Activated naive CD8-positive, alpha-beta T cell treated with anti-CD3 and anti-CD28 coated beads, Interleukin-2, amount 50 U/mL, for 16 hours (primary cell): ENCODE measurements around the gene FAM241B.
A peak's percentile ranks its signal among the peaks of the same experiment; 100 is the strongest.

Experiments
- DNase-seq: peaks from one replicate; pipeline ENCODE4 v3.0.0-alpha.2; 2020; ENCODE audit warnings: low read depth, low spot score

Gene FAM241B

DNA sequence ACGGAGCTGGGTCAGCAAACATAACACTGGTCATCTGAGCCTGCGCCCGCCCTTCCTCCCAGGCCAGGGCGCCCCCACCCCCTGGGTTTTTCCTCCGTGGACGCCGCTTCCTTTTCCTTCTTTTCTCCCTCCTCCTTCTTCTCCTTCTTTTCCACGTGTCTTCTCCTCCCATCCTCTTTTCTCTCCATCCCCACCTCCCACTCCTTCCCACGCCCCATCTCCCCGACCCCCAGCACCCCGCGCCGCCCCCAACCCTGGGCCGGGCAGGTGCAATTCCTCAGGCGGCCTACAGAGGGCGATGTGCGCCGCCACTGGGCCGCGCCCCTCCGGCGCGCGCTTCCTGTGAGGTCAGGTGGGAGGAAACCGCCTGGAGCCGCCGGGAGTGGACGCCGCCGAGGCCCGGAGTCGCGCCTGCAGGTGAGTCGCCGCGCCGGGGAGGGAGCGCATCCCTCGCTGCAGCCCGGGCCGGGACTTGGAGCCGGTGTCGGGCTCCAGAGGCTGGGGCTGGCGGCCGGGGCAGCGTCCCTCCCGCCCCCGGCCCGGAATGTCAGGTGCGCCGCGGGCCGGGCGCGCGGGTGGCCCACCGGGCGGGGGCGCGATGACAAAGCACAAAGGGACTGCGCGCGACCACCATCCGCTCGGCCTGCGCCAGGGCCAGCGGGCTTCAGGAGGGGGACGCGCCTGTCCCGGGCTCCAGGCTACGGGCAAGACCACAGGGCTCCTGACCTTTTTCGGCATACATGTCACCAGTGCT lies at the start of gene FAM241B:
TSS of gene FAM241B (plus strand) at position 351 of the 754 bp plus-strand sequence. CDS start 1,497 bp downstream, outside the sequence.
- peak; percentile 38 for DNase-seq

- DNase-seq: no peak
These were observed 49.6 kb upstream of the FAM241B start for GRCh38 chr10:69580435-69580834.

- DNase-seq: no peak
These were observed 46.9 kb upstream of the FAM241B start for GRCh38 chr10:69583106-69583505.

- no peak for DNase-seq
These were observed 45.4 kb upstream of the FAM241B start for GRCh38 chr10:69584624-69585023.

DNA sequence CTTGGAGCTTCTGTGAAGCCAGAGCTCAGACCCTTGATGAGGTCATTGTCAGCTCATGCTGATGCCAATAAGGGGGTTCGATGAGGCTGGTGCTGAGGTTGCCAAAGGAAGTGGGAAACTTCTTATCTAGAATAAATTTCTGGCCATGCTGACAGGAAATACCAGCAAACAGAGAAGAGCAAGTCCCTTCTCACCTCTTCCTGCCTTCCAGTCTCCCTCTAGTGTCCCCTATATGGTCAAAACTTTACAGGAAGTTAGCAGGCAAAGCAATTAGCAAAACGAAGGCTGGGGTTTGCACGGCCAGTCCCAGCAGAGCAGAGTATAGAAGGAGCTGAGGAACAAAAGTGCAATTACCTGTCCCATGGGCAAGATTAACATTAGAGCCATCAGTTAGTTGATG lies 41.7 kb upstream of the FAM241B start:
- DNase-seq: no peak

GRCh38 chr10:69600761-69601330 lies 29.2 kb upstream of the FAM241B start:
- no peak for DNase-seq

DNA sequence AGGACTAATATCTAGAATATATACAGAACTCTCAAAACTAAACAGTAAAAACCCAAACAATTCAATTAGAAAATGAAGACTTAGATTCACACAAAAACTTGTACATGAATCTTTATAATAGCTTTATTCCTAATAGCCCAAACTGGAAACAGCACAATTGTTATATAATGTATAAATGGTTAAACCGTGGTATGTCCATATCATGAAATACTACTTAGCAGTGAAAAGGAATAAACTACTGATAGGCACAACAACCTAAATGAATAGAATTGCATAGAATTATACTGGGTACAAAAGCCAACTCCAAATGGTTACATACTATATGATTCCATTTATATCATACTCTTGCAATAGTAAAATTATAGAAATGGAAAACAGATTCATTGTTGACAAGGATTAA lies 21.0 kb upstream of the FAM241B start:
- no peak for DNase-seq

GRCh38 chr10:69612760-69613159 lies 17.3 kb upstream of the FAM241B start:
- no peak for DNase-seq

DNA sequence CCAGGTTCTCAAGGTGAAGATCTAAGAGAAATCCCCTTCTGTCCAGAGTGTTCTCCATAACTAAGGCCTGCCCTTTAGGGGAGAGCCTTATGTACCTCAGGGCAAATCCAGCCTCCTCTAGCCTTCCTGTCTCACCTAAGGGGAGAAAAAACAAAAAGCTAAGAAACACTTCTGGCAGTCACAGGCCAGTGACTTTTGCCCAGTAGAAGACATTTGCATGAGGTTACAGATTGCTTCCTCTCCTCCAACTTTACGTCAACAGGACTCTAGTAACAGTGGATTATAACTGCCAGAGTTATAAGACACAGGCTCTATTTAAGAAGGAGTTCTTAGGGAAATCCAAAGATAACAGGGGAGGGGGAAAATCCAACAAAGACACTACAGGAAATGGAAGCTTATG lies 15.9 kb upstream of the FAM241B start:
- DNase-seq: no peak

- no peak for DNase-seq
These were observed 13.7 kb upstream of the FAM241B start for GRCh38 chr10:69616358-69616757.

- DNase-seq: no peak
These were observed 11.3 kb upstream of the FAM241B start for GRCh38 chr10:69618746-69619145.

GRCh38 chr10:69619626-69620025 lies 10.4 kb upstream of the FAM241B start:
- DNase-seq: no peak

DNA sequence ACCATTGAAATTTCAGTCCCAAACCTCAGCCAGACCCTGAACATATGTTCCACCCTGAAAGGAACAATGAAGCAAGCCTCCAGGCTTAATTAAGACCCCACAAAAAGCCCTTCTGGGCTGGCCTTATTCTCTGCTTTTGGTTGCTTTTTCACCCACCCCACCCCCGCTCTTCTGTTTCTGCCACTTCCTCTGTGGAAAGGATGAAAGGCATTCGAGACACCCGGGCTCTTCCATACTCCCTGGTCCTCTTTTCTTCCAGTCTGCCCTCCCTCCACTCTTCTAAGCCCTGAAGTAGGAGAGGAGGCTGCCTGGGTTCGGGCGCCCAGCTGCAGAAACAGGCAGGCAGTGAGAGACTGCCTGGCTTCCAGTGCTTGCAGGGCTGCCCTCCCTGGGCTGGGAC lies 9.4 kb upstream of the FAM241B start:
- no peak for DNase-seq

DNA sequence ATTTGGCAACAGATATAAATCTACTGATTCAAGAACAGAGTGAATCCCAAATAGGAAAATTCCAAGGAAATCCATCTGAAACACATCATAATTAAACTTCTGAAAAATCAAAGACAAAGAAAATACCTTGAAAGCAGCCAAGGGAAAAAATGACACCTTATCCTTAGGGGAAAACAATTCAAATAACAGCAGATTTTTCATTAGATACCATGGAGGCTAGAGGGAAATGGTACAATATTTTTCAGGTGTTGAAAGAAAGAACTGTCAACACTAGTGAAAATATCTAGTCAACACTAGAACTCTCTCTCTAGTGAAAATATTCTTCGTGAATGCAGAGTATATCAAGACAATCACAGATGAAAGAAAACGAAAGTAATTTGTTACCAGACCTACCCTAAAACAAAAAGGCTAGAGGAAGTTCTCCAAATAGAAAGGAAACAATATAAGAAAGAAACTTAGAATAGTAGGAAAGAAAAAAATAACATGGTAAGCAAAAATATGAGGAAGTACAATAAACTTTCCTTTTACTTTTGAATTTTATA lies 5.7 kb upstream of the FAM241B start:
- DNase-seq: no peak

- DNase-seq: no peak
These were observed 3.2 kb upstream of the FAM241B start for GRCh38 chr10:69626826-69627225.

DNA sequence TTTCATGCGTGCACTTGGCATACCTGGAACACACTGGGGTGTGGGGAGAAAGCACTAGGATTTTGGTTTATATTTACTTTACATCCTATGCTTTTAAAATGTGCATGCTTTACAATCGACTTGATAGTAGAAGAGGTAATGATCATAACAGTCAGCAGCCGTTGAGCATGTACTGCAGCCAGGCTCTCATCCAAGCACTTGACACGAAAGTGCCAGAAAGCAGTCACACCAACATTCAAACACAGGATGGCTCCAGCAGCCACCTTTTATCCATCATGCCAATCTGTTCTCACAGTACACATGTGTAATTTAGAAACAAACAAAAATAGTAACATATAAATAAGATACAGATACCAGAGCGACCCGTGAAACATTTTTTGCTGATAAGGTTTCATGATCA lies 1.2 kb upstream of the FAM241B start:
- no peak for DNase-seq

GRCh38 chr10:69629519-69629896 lies 539 bp upstream of the FAM241B start:
- no peak for DNase-seq

DNA sequence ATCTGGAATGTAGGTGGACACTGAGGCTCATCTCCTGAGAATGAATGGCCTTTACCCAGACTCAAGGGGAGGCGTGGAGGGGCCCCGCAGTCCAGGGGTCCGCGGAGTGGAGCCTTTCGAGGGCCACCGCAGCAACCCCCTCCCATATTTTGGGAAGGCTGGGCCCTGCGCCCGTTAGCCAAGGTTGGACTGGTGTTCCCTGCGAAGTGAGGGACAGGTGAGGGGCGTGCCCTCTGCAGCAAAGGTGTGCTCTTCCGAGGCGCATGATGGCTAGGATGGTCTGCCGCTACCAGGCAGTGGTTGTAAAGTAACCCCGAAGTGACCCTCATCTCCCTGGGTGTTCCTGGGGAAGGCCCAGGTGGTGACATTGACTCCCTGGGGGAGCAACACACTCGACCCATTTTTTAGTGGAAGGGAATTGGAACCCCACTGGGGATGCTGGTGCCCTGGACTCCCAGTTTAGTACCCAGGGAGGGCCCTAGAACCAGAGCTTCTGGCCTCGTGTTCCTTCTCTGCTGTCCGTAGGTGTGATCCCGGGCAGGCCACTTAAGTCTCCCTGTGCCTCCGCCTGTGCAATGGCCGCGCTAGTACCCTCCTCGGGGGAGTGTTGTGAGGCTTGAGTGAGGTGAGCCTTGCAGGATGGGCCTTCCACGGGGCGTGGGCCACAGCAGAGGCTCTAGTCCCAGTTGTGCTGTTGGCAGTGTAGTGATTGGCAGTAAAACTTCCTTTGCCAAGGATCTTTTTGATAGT lies 779 bp downstream of the FAM241B start:
- DNase-seq: no peak

DNA sequence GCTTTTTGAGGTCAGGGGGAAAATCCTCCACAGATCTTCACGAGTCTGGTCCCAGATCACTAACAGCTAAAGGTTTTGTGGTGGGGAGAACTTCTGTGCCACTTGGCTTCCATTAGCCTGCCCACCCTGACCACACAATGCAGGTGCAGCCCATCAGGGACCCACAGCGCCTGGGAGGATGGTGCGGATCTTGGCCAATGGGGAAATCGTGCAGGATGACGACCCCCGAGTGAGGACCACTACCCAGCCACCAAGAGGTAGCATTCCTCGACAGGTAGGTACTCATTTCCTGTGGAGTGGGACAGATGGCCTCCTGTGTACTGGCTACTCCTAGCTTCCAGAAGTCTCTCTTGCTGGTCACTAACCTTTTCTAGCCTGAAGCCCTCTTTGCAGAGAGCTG lies 1.5 kb downstream of the FAM241B start:
- no peak for DNase-seq

DNA sequence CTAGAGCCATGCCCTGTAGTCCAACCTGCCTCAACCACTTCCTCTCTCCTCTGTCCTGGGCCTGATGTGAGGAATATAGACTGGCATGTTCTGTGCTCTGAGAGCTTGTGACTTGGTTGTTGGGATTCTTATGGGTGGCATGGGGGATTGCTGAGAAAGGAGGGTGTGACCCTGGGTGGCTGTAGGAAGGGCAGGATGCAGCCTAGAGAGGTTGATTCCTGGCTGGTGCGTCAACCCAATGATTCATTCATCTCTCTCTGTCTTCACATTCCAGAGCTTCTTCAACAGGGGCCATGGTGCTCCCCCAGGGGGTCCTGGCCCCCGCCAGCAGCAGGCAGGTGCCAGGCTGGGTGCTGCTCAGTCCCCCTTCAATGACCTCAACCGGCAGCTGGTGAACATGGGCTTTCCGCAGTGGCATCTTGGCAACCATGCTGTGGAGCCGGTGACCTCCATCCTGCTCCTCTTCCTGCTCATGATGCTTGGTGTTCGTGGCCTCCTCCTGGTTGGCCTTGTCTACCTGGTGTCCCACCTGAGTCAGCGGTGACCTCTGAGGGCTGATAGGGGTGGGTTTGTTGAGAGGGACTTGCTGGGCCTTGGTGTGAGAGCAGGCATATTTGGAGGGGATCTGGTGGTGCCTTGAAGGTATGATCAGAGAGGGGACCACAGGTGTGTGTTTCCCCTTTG lies 2.6 kb downstream of the FAM241B start:
- no peak for DNase-seq

- no peak for DNase-seq
These were observed 3.9 kb downstream of the FAM241B start for GRCh38 chr10:69633673-69634635.
